GM23338 (cell line): ENCODE results near the gene C1orf56. TPM values are rescaled to one million over a fixed set of nuclear protein-coding genes. Genes with fewer than 3 reads are reported as not detected.

ENCODE experiments used
- ATAC-seq: fragments of 200-7000 bp; cut with Tn5 transposase; 3 replicates; pipeline ENCODE4 v1.9.1; 2020
- DNase-seq: peaks from one replicate; pipeline ENCODE4 v3.0.0-alpha.2; 2015; ENCODE audit warnings: low spot score
- H2AFZ ChIP-seq: fragments of 200-600 bp; sonication (generic); 2 replicates; pipeline ENCODE4 v1.8.0; 2016; ENCODE audit warnings: antibody characterized with exemption, mild to moderate bottlenecking, moderate library complexity
- H3F3A ChIP-seq: fragments of 200-600 bp; sonication (generic); replicated peaks from 2 replicates; pipeline ENCODE4 v1.8.0; 2017; ENCODE audit warnings: antibody characterized with exemption, mixed run types, low read depth
- H3K27ac ChIP-seq: fragments of 200-600 bp; sonication (generic); 2 replicates; pipeline ENCODE4 v1.6.1; 2016; ENCODE audit warnings: low read depth
- H3K27me3 ChIP-seq: fragments of 200-600 bp; sonication (generic); 2 replicates; pipeline ENCODE4 v1.8.0; 2016; ENCODE audit warnings: mild to moderate bottlenecking, mixed run types, moderate library complexity; ENCODE audit not compliant: insufficient read depth
- H3K36me3 ChIP-seq: fragments of 200-600 bp; sonication (generic); 2 replicates; pipeline ENCODE4 v1.8.0; 2016; ENCODE audit warnings: mild to moderate bottlenecking; ENCODE audit not compliant: insufficient read depth
- H3K4me1 ChIP-seq: fragments of 200-600 bp; sonication (generic); 2 replicates; pipeline ENCODE4 v1.8.0; 2016; ENCODE audit warnings: mild to moderate bottlenecking, moderate library complexity; ENCODE audit not compliant: insufficient read depth
- H3K4me2 ChIP-seq: fragments of 200-600 bp; sonication (generic); 2 replicates; pipeline ENCODE4 v1.7.1; 2017; ENCODE audit warnings: mixed run types
- H3K4me3 ChIP-seq: fragments of 200-600 bp; sonication (generic); 2 replicates; pipeline ENCODE4 v1.6.1; 2016; ENCODE audit warnings: mixed run types
- H3K79me2 ChIP-seq: fragments of 200-600 bp; sonication (generic); replicated peaks from 2 replicates; pipeline ENCODE4 v1.8.0; 2017; ENCODE audit warnings: mild to moderate bottlenecking; ENCODE audit not compliant: insufficient read depth
- H3K9me2 ChIP-seq: fragments of 200-600 bp; sonication (generic); 2 replicates; pipeline ENCODE4 v1.8.0; 2017; ENCODE audit not compliant: insufficient read depth
- H4K20me1 ChIP-seq: fragments of 200-600 bp; sonication (generic); replicated peaks from 2 replicates; pipeline ENCODE4 v1.8.0; 2017; ENCODE audit warnings: mild to moderate bottlenecking; ENCODE audit not compliant: insufficient read depth
- H3K27ac Mint-ChIP-seq: 2 replicates; pipeline ENCODE4 v1.8.0; 2020; ENCODE audit warnings: inconsistent platforms, mild to moderate bottlenecking, moderate library complexity, mixed read lengths
- H3K27me3 Mint-ChIP-seq: 3 replicates; pipeline ENCODE4 v1.8.0; 2022; ENCODE audit warnings: low read depth, mild to moderate bottlenecking, moderate library complexity, mixed read lengths, inconsistent platforms; ENCODE audit not compliant: insufficient read depth, poor library complexity
- H3K36me3 Mint-ChIP-seq: 3 replicates; pipeline ENCODE4 v1.8.0; 2021; ENCODE audit warnings: low read depth, mild to moderate bottlenecking, inconsistent platforms, moderate library complexity, mixed read lengths
- H3K4me1 Mint-ChIP-seq: 3 replicates; pipeline ENCODE4 v1.8.0; 2020; ENCODE audit warnings: mild to moderate bottlenecking, inconsistent platforms, mixed read lengths
- H3K4me3 Mint-ChIP-seq: 3 replicates; pipeline ENCODE4 v1.8.0; 2021; ENCODE audit warnings: moderate library complexity, mild to moderate bottlenecking, inconsistent platforms, mixed read lengths
- H3K9me3 Mint-ChIP-seq: 3 replicates; pipeline ENCODE4 v1.8.0; 2020; ENCODE audit warnings: moderate library complexity, mild to moderate bottlenecking, inconsistent platforms, mixed read lengths
- CREB1 ChIP-seq: fragments of 250-450 bp; sonication (Bioruptor Pico); IDR thresholded peaks from 2 replicates; pipeline ENCODE4 v1.5.0; 2020; ENCODE audit warnings: low read depth, mild to moderate bottlenecking, moderate library complexity
- CTCF ChIP-seq, 2 experiments: fragments of 200-600 bp in 1 of 2; sonication (generic) in 1 of 2; conservative IDR thresholded peaks; 2 replicates each; pipeline versions ENCODE4 v1.5.1 to v1.6.1; 2016 to 2017; ENCODE audit warnings: antibody characterized with exemption in 2 of 2, low read depth in 2 of 2, mild to moderate bottlenecking in 2 of 2, moderate library complexity in 1 of 2
- ETS1 ChIP-seq: IDR thresholded peaks from 2 replicates; pipeline ENCODE4 v1.6.1; 2016; ENCODE audit warnings: antibody characterized with exemption
- EZH2 ChIP-seq: fragments of 200-600 bp; sonication (generic); IDR thresholded peaks from one replicate; pipeline ENCODE4 v1.8.0; 2017; ENCODE audit warnings: antibody characterized with exemption, mild to moderate bottlenecking, low read depth; ENCODE audit not compliant: unreplicated experiment
- EZH2phosphoT487 ChIP-seq: fragments of 200-600 bp; sonication (generic); IDR thresholded peaks from one replicate; pipeline ENCODE4 v1.8.1; 2018; ENCODE audit warnings: antibody characterized with exemption; ENCODE audit not compliant: unreplicated experiment
- JUNB ChIP-seq: IDR thresholded peaks from one replicate; pipeline ENCODE4 v1.6.1; 2016; ENCODE audit warnings: antibody characterized with exemption; ENCODE audit not compliant: unreplicated experiment
- NANOG ChIP-seq: IDR thresholded peaks from 2 replicates; pipeline ENCODE4 v1.6.1; 2016; ENCODE audit warnings: antibody characterized with exemption, borderline replicate concordance
- POLR2AphosphoS5 ChIP-seq: IDR thresholded peaks from 2 replicates; pipeline ENCODE4 v1.6.1; 2016; ENCODE audit warnings: antibody characterized with exemption, low read depth
- REST ChIP-seq: IDR thresholded peaks from one replicate; pipeline ENCODE4 v1.6.1; 2018; ENCODE audit warnings: antibody characterized with exemption; ENCODE audit not compliant: unreplicated experiment
- STAT1 ChIP-seq: IDR thresholded peaks from one replicate; pipeline ENCODE4 v1.6.1; 2016; ENCODE audit warnings: antibody characterized with exemption; ENCODE audit not compliant: unreplicated experiment
- ZNF114 ChIP-seq: fragments of 250-450 bp; sonication (Bioruptor Pico); IDR thresholded peaks from 2 replicates; pipeline ENCODE4 v1.5.0; 2020; ENCODE audit warnings: mild to moderate bottlenecking, moderate library complexity
- ZNF331 ChIP-seq: fragments of 250-450 bp; sonication (Bioruptor Pico); IDR thresholded peaks from 2 replicates; pipeline ENCODE4 v1.5.0; 2020; ENCODE audit warnings: low read depth, mild to moderate bottlenecking, moderate library complexity
- ZNF462 ChIP-seq: fragments of 250-450 bp; sonication (Bioruptor Pico); IDR thresholded peaks from 2 replicates; pipeline ENCODE4 v1.5.0; 2020; ENCODE audit warnings: mild to moderate bottlenecking, moderate library complexity
- polyA plus RNA-seq: library from polyadenylated mRNA; unstranded; fragments of >200 nt; fragmentation: Nextera tagmentation; extraction: Ambion mirVana; gene quantifications from 2 replicates; pipeline ENCODE4 v1.2.1, GENCODE V29; 2016
- total RNA-seq: library from RNA; depleted of rRNA; stranded (reverse); fragments of >200 nt; shearing (Covaris generic); gene quantifications from 2 replicates; pipeline ENCODE4 v1.2.3, GENCODE V29; 2014

Gene C1orf56
- total and polyA plus RNA-seq, 2 experiments from 2014 or later = 3.9 to 27.8 TPM

- Mint-ChIP-seq H3K27me3 (peaks cover 14% of the 10 kb centered on the region), H3K9me3 (no peaks in the 10 kb centered on the region; the same call in 2 of the 3 replicates), H3K4me1 (peaks cover 24% of the 10 kb centered on the region), H3K36me3 (peaks cover 68% of the 10 kb centered on the region), H3K4me3 (no peak overlapping the region; the same call in 2 of the 3 replicates), H3K27ac (no peak overlapping the region)
- Histone ChIP-seq H3K27me3 (no peaks in the 10 kb centered on the region), H3K27ac (no peak overlapping the region), H4K20me1 (peaks cover 30% of the 10 kb centered on the region), H3K36me3 (peaks cover 48% of the 10 kb centered on the region), H3K9me2 (no peaks in the 10 kb centered on the region), H3F3A (peaks cover 28% of the 10 kb centered on the region; the same call in 1 of the 2 replicates), H2AFZ (no peak overlapping the region), H3K79me2 (peaks cover 45% of the 10 kb centered on the region), H3K4me2 (no peak overlapping the region), H3K4me3 (no peak overlapping the region), H3K4me1 (peaks cover 15% of the 10 kb centered on the region; the same call in 1 of the 2 replicates)
- TF ChIP-seq JUNB (no peak), ZNF114 (CRISPR knock-in tag) (no peak), CTCF (conservative IDR thresholded peaks at IDR 0.05; ENCODE audit: low read depth in 2 of 2) (no peak), NANOG (no peak), STAT1 (no peak), ZNF331 (CRISPR knock-in tag) (no peak), CREB1 (CRISPR knock-in tag) (no peak), REST (no peak), POLR2AphosphoS5 (no peak), ZNF462 (CRISPR knock-in tag) (no peak), ETS1 (no peak), EZH2 (no peak), EZH2phosphoT487 (no peak)
- DNase-seq (no peak), ATAC-seq (no peak)
These were observed 7.5 kb downstream of the C1orf56 start for GRCh38 chr1:151054971-151055547.
